Measurements from ENCODE around the gene SLC7A7. TPM values are rescaled to one million over a fixed set of nuclear protein-coding genes. Genes with fewer than 3 reads are reported as not detected.
"Not testable (repeated sequence)": the region's sequence is repeated elsewhere in the genome, so short reads cannot be mapped to it uniquely, and the experiment has no call there.

Gene SLC7A7
- total RNA-seq, 1 experiment from 2014 or later: 0.13 TPM

- not testable (repeated sequence) for H3K4me1 ChIP-seq (replicated peaks); H3K9me3 ChIP-seq (replicated peaks); H3K4me3 ChIP-seq; H3K27ac ChIP-seq; H3K27me3 ChIP-seq (replicated peaks); DNase-seq (ENCODE audit: low read depth in 1 of 2, low spot score in 2 of 2)
- H3K36me3 ChIP-seq: peaks cover 28% of the 10 kb centered on the region
Measured at GRCh38 chr14:22776849-22777248, 38.4 kb downstream of the SLC7A7 start.

- H3K4me3 ChIP-seq: no peak overlapping the region
- H3K27me3 ChIP-seq (replicated peaks): no peaks in the 10 kb centered on the region
- no peak for DNase-seq (ENCODE audit: low read depth in 1 of 2, low spot score in 2 of 2)
- no peak overlapping the region for H3K27ac ChIP-seq
- H3K36me3 ChIP-seq: peaks cover 35% of the 10 kb centered on the region
- H3K9me3 ChIP-seq (replicated peaks): no peaks in the 10 kb centered on the region
- H3K4me1 ChIP-seq (replicated peaks): no peaks in the 10 kb centered on the region
Measured at GRCh38 chr14:22776215-22776614, 39.0 kb downstream of the SLC7A7 start.

- H3K9me3 ChIP-seq (replicated peaks): no peaks in the 10 kb centered on the region
Measured at GRCh38 chr14:22774011-22774706, 41.1 kb downstream of the SLC7A7 start.

GRCh38 chr14:22773162-22774010, 41.8 kb downstream of the SLC7A7 start:
- Histone ChIP-seq H3K36me3 (peaks cover 62% of the 10 kb centered on the region), H3K4me3 (no peak overlapping the region), H3K27me3 (replicated peaks) (no peaks in the 10 kb centered on the region), H3K4me1 (replicated peaks) (peaks cover under 1% of the 10 kb centered on the region; the same call in 1 of the 2 replicates), H3K9me3 (replicated peaks) (no peaks in the 10 kb centered on the region), H3K27ac (no peak overlapping the region)
- no peak for DNase-seq (ENCODE audit: low read depth in 1 of 2, low spot score in 2 of 2)

More at GRCh38 chr14:22774011-22774706, 41.1 kb downstream of the SLC7A7 start:
- Histone ChIP-seq H3K4me1 (replicated peaks) (no peaks in the 10 kb centered on the region), H3K27ac (no peak overlapping the region), H3K27me3 (replicated peaks) (no peaks in the 10 kb centered on the region), H3K4me3 (no peak overlapping the region), H3K36me3 (peaks cover 55% of the 10 kb centered on the region)
- no peak for DNase-seq (ENCODE audit: low read depth in 1 of 2, low spot score in 2 of 2)

- no peaks in the 10 kb centered on the region for H3K27me3 ChIP-seq (replicated peaks)
- no peak overlapping the region for H3K4me3 ChIP-seq
- peaks cover 7% of the 10 kb centered on the region; the same call in 1 of the 2 replicates for H3K4me1 ChIP-seq (replicated peaks)
- no peak for DNase-seq (ENCODE audit: low read depth in 1 of 2, low spot score in 2 of 2)
- no peaks in the 10 kb centered on the region for H3K9me3 ChIP-seq (replicated peaks)
- H3K36me3 ChIP-seq: peaks cover 68% of the 10 kb centered on the region
- no peak overlapping the region for H3K27ac ChIP-seq
Measured at GRCh38 chr14:22772725-22773124, 42.5 kb downstream of the SLC7A7 start.

GRCh38 chr14:22770481-22771187, 44.6 kb downstream of the SLC7A7 start:
- Histone ChIP-seq H3K9me3 (replicated peaks) (no peaks in the 10 kb centered on the region), H3K4me3 (no peak overlapping the region), H3K4me1 (replicated peaks) (peaks cover 17% of the 10 kb centered on the region), H3K36me3 (peaks cover 73% of the 10 kb centered on the region), H3K27ac (no peak overlapping the region), H3K27me3 (replicated peaks) (no peaks in the 10 kb centered on the region)
- no peak for DNase-seq (ENCODE audit: low read depth in 1 of 2, low spot score in 2 of 2)

- no peak overlapping the region for H3K4me3 ChIP-seq
- H3K27me3 ChIP-seq (replicated peaks): no peaks in the 10 kb centered on the region
- peaks cover 66% of the 10 kb centered on the region for H3K36me3 ChIP-seq
- no peak for DNase-seq (ENCODE audit: low read depth in 1 of 2, low spot score in 2 of 2)
- no peaks in the 10 kb centered on the region for H3K9me3 ChIP-seq (replicated peaks)
- H3K4me1 ChIP-seq (replicated peaks): peaks cover 17% of the 10 kb centered on the region
- no peak overlapping the region for H3K27ac ChIP-seq
Measured at GRCh38 chr14:22769369-22769768, 45.9 kb downstream of the SLC7A7 start.

- Histone ChIP-seq H3K4me1 (replicated peaks) (peaks cover 17% of the 10 kb centered on the region), H3K27ac (no peak overlapping the region), H3K9me3 (replicated peaks) (no peaks in the 10 kb centered on the region), H3K36me3 (peaks cover 62% of the 10 kb centered on the region), H3K27me3 (replicated peaks) (no peaks in the 10 kb centered on the region), H3K4me3 (no peak overlapping the region)
- no peak for DNase-seq (ENCODE audit: low read depth in 1 of 2, low spot score in 2 of 2)
Measured at GRCh38 chr14:22768947-22769346, 46.3 kb downstream of the SLC7A7 start.

- no peak overlapping the region for H3K27ac ChIP-seq
- no peak for DNase-seq (ENCODE audit: low read depth in 1 of 2, low spot score in 2 of 2)
Measured at GRCh38 chr14:22767323-22767589, 48.0 kb downstream of the SLC7A7 start.

GRCh38 chr14:22766457-22767322, 48.5 kb downstream of the SLC7A7 start, which contains the start of gene OXA1L:
Gene OXA1L (plus strand): TSS chr14:22766688. CDS start chr14:22766702, 14 bp downstream.
- peaks cover 43% of the 10 kb centered on the region for H3K36me3 ChIP-seq
- no peaks in the 10 kb centered on the region for H3K9me3 ChIP-seq (replicated peaks)
- H3K27me3 ChIP-seq (replicated peaks): no peaks in the 10 kb centered on the region
- H3K4me3 ChIP-seq: peak within 1 kb of the TSS; percentile 74
- DNase-seq (ENCODE audit: low read depth in 1 of 2, low spot score in 2 of 2): peak; percentile 92 to 98
- peaks cover 17% of the 10 kb centered on the region for H3K4me1 ChIP-seq (replicated peaks)
- H3K27ac ChIP-seq: peak within 1 kb of the TSS; percentile 81

More at GRCh38 chr14:22767323-22767589, 48.0 kb downstream of the SLC7A7 start:
- Histone ChIP-seq H3K36me3 (peaks cover 46% of the 10 kb centered on the region), H3K9me3 (replicated peaks) (no peaks in the 10 kb centered on the region), H3K4me3 (peak overlapping the region; percentile 74), H3K4me1 (replicated peaks) (peaks cover 17% of the 10 kb centered on the region), H3K27me3 (replicated peaks) (no peaks in the 10 kb centered on the region)

- no peak overlapping the region for H3K4me3 ChIP-seq
Measured at GRCh38 chr14:22764382-22764781, 50.9 kb downstream of the SLC7A7 start.

GRCh38 chr14:22761734-22762133, 53.5 kb downstream of the SLC7A7 start:
- Histone ChIP-seq H3K27me3 (replicated peaks) (no peaks in the 10 kb centered on the region), H3K9me3 (replicated peaks) (no peaks in the 10 kb centered on the region), H3K4me1 (replicated peaks) (peaks cover 5% of the 10 kb centered on the region), H3K36me3 (peaks cover 2% of the 10 kb centered on the region; the same call in 1 of the 2 replicates), H3K27ac (no peak overlapping the region), H3K4me3 (no peak overlapping the region)
- no peak for DNase-seq (ENCODE audit: low read depth in 1 of 2, low spot score in 2 of 2)

More at GRCh38 chr14:22764382-22764781, 50.9 kb downstream of the SLC7A7 start:
- Histone ChIP-seq H3K9me3 (replicated peaks) (no peaks in the 10 kb centered on the region), H3K4me1 (replicated peaks) (peaks cover 17% of the 10 kb centered on the region), H3K36me3 (peaks cover 20% of the 10 kb centered on the region), H3K27me3 (replicated peaks) (no peaks in the 10 kb centered on the region), H3K27ac (no peak overlapping the region)
- no peak for DNase-seq (ENCODE audit: low read depth in 1 of 2, low spot score in 2 of 2)

Data from SJSA1 (cell line).